Activated CD8-positive, alpha-beta T cell treated with anti-CD3 and anti-CD28 coated beads, Interleukin-2, amount 10 ng/mL, durations not matched to agents 7 days and 5 days (primary cell): ENCODE results near the gene ZNF385A. TPM values are rescaled to one million over a fixed set of nuclear protein-coding genes. Genes with fewer than 3 reads are reported as not detected.

Experiments
- ATAC-seq: fragments of 150-1000 bp; cut with Tn5 transposase; one replicate; pipeline ENCODE4 v1.10.0; 2021; ENCODE audit warnings: moderate library complexity
- CTCF ChIA-PET: fragments of 350-600 bp; sonication (Branson Sonifier 250); formaldehyde crosslinking; loops from one replicate; lab custom pipeline; 2021; ENCODE audit warnings: antibody characterized with exemption; lab: Charles Lee
- POLR2A ChIA-PET: fragments of 350-600 bp; sonication (Branson Sonifier 250); formaldehyde crosslinking; loops from one replicate; lab custom pipeline; 2021; ENCODE audit warnings: antibody characterized with exemption; lab: Charles Lee
- DNase-seq: peaks from one replicate; pipeline ENCODE4 v3.0.0-alpha.2; 2020
- H3K27ac Mint-ChIP-seq: one replicate; pipeline ENCODE4 v1.8.0; 2021; ENCODE audit warnings: mild to moderate bottlenecking, mixed read lengths
- H3K27me3 Mint-ChIP-seq: one replicate; pipeline ENCODE4 v1.8.0; 2021; ENCODE audit warnings: low read depth, mixed read lengths
- H3K36me3 Mint-ChIP-seq: one replicate; pipeline ENCODE4 v1.8.0; 2021; ENCODE audit warnings: low read depth, mixed read lengths
- H3K4me1 Mint-ChIP-seq: one replicate; pipeline ENCODE4 v1.8.0; 2021; ENCODE audit warnings: low read depth, mixed read lengths
- H3K4me3 Mint-ChIP-seq: one replicate; pipeline ENCODE4 v1.8.0; 2021; ENCODE audit warnings: mild to moderate bottlenecking, mixed read lengths
- H3K9me3 Mint-ChIP-seq: one replicate; pipeline ENCODE4 v1.8.0; 2022; ENCODE audit warnings: mixed read lengths; ENCODE audit not compliant: insufficient read depth
- total RNA-seq, 2 experiments: library from RNA; stranded (reverse); gene quantifications; one replicate each; pipeline ENCODE4 v1.2.3, GENCODE V29; 2021

The ZNF385A gene
- total RNA-seq, 2 experiments from 2014 or later = 0.55 to 0.74 TPM

- ATAC-seq (no peak), DNase-seq (no peak)
- H3K4me1 Mint-ChIP-seq = peaks cover 79% of the 10 kb centered on the region
- H3K36me3 Mint-ChIP-seq = peaks cover 31% of the 10 kb centered on the region
- ChIA-PET POLR2A (no interaction called here), CTCF (interaction anchor here (0.6 to 11.7 kb wide), 11 partner anchors 13 to 960 kb away, joined by 3 to 270 read pairs (median 4); partner anchors contain the start of gene COPZ1)
- H3K9me3 Mint-ChIP-seq = no peaks in the 10 kb centered on the region
- peak overlapping the region; percentile 74 for H3K27ac Mint-ChIP-seq
- H3K27me3 Mint-ChIP-seq = no peaks in the 10 kb centered on the region
- peak overlapping the region; percentile 15 for H3K4me3 Mint-ChIP-seq
These were observed 30.8 kb upstream of the ZNF385A start for GRCh38 chr12:54415221-54415929.

- ATAC-seq (peak; percentile 82), DNase-seq (peak; percentile 88)
- peak overlapping the region; percentile 61 for H3K4me3 Mint-ChIP-seq
- H3K9me3 Mint-ChIP-seq = no peaks in the 10 kb centered on the region
- peaks cover 68% of the 10 kb centered on the region for H3K4me1 Mint-ChIP-seq
- H3K27ac Mint-ChIP-seq = peak overlapping the region; percentile 89
- CTCF ChIA-PET = interaction anchor here (1.5 to 11.7 kb wide), 9 partner anchors 11 to 85 kb away, joined by 4 to 270 read pairs (median 7); partner anchors contain the start of gene NCKAP1L
- no peaks in the 10 kb centered on the region for H3K27me3 Mint-ChIP-seq
- POLR2A ChIA-PET = interaction anchor here (0.9 to 2.5 kb wide), 6 partner anchors 11 to 133 kb away, joined by 3 to 16 read pairs (median 6); partner anchors contain the start of genes HNRNPA1 and NCKAP1L
- peaks cover 37% of the 10 kb centered on the region for H3K36me3 Mint-ChIP-seq
These were observed 29.0 kb upstream of the ZNF385A start for GRCh38 chr12:54413284-54414190.

- Mint-ChIP-seq H3K4me3 (peak overlapping the region; percentile 61), H3K27ac (peak overlapping the region; percentile 89), H3K36me3 (peaks cover 38% of the 10 kb centered on the region), H3K27me3 (no peaks in the 10 kb centered on the region), H3K9me3 (no peaks in the 10 kb centered on the region), H3K4me1 (peaks cover 67% of the 10 kb centered on the region)
- POLR2A ChIA-PET = interaction anchor here (0.7 to 2.5 kb wide), 6 partner anchors 13 to 132 kb away, joined by 3 to 16 read pairs (median 6); partner anchors contain the start of genes HNRNPA1 and NCKAP1L
- CTCF ChIA-PET = interaction anchor here (1.5 to 11.7 kb wide), 9 partner anchors 11 to 85 kb away, joined by 4 to 270 read pairs (median 7); partner anchors contain the start of gene NCKAP1L
- ATAC-seq (peak; percentile 48), DNase-seq (no peak)
These were observed 28.3 kb upstream of the ZNF385A start for GRCh38 chr12:54412786-54413185.

GRCh38 chr12:54412348-54412747 is 27.8 kb upstream of the ZNF385A start:
- POLR2A ChIA-PET = interaction anchor here (0.6 to 2.5 kb wide), 8 partner anchors 11 to 132 kb away, joined by 3 to 13 read pairs (median 3); partner anchors contain the start of gene HNRNPA1
- CTCF ChIA-PET = interaction anchor here (1.5 to 11.7 kb wide), 8 partner anchors 10 to 86 kb away, joined by 4 to 270 read pairs (median 7); partner anchors contain the start of gene NCKAP1L
- H3K36me3 Mint-ChIP-seq = peaks cover 38% of the 10 kb centered on the region

GRCh38 chr12:54411391-54412241 is 27.1 kb upstream of the ZNF385A start:
- CTCF ChIA-PET = interaction anchor here (0.9 to 11.7 kb wide), 6 partner anchors 10 to 115 kb away, joined by 3 to 270 read pairs (median 5); partner anchors contain the start of gene NCKAP1L

More at GRCh38 chr12:54412348-54412747, 27.8 kb upstream of the ZNF385A start:
- no peak for ATAC-seq
- Mint-ChIP-seq H3K27ac (peak overlapping the region; percentile 89), H3K4me1 (peaks cover 63% of the 10 kb centered on the region), H3K27me3 (no peaks in the 10 kb centered on the region), H3K4me3 (peak overlapping the region; percentile 61), H3K9me3 (no peaks in the 10 kb centered on the region)
- DNase-seq = no peak

GRCh38 chr12:54409267-54409666 is 24.7 kb upstream of the ZNF385A start:
- Mint-ChIP-seq H3K27me3 (no peaks in the 10 kb centered on the region), H3K27ac (peak overlapping the region; percentile 26), H3K4me1 (peaks cover 39% of the 10 kb centered on the region), H3K9me3 (no peaks in the 10 kb centered on the region), H3K4me3 (no peak overlapping the region), H3K36me3 (peaks cover 57% of the 10 kb centered on the region)
- DNase-seq (no peak), ATAC-seq (no peak)
- CTCF ChIA-PET = interaction anchor here (0.6 to 2.0 kb wide), 4 partner anchors 10 to 38 kb away, joined by 3 to 16 read pairs (median 4); no protein-coding TSS in a partner anchor
- POLR2A ChIA-PET = no interaction called here

More at GRCh38 chr12:54411391-54412241, 27.1 kb upstream of the ZNF385A start:
- POLR2A ChIA-PET = interaction anchor here (0.6 to 2.5 kb wide), 8 partner anchors 10 to 131 kb away, joined by 3 to 13 read pairs (median 3); partner anchors contain the start of gene HNRNPA1
- H3K27me3 Mint-ChIP-seq = no peaks in the 10 kb centered on the region
- no peaks in the 10 kb centered on the region for H3K9me3 Mint-ChIP-seq
- DNase-seq = peak; percentile 56
- peak overlapping the region; percentile 54 for H3K4me3 Mint-ChIP-seq
- H3K4me1 Mint-ChIP-seq = peaks cover 56% of the 10 kb centered on the region
- peaks cover 42% of the 10 kb centered on the region for H3K36me3 Mint-ChIP-seq
- H3K27ac Mint-ChIP-seq = peak overlapping the region; percentile 89
- ATAC-seq = peak; percentile 16

GRCh38 chr12:54407183-54407905 is 22.8 kb upstream of the ZNF385A start:
- no peaks in the 10 kb centered on the region for H3K27me3 Mint-ChIP-seq
- peak overlapping the region; percentile 19 for H3K27ac Mint-ChIP-seq
- ATAC-seq (no peak), DNase-seq (no peak)
- ChIA-PET POLR2A (interaction anchor here (0.9 kb wide), 1 partner anchor 8 kb away, joined by 3 read pairs; no protein-coding TSS in a partner anchor), CTCF (no interaction called here)
- H3K4me3 Mint-ChIP-seq = no peak overlapping the region
- H3K9me3 Mint-ChIP-seq = no peaks in the 10 kb centered on the region
- peaks cover 21% of the 10 kb centered on the region for H3K4me1 Mint-ChIP-seq
- peaks cover 64% of the 10 kb centered on the region for H3K36me3 Mint-ChIP-seq

- Mint-ChIP-seq H3K4me1 (peaks cover 8% of the 10 kb centered on the region), H3K36me3 (peaks cover 69% of the 10 kb centered on the region), H3K27ac (no peak overlapping the region), H3K4me3 (no peak overlapping the region), H3K27me3 (no peaks in the 10 kb centered on the region), H3K9me3 (no peaks in the 10 kb centered on the region)
- ChIA-PET POLR2A (interaction anchor here (1.3 kb wide), 1 partner anchor 12 kb away, joined by 4 read pairs; no protein-coding TSS in a partner anchor), CTCF (interaction anchor here (0.7 to 12.3 kb wide), 5 partner anchors 10 to 180 kb away, joined by 3 to 505 read pairs (median 11); partner anchors contain the start of gene ITGA5)
- no peak for DNase-seq
- no peak for ATAC-seq
These were observed 21.0 kb upstream of the ZNF385A start for GRCh38 chr12:54405573-54405972.

- Mint-ChIP-seq H3K4me3 (no peak overlapping the region), H3K9me3 (no peaks in the 10 kb centered on the region), H3K27ac (no peak overlapping the region), H3K4me1 (peaks cover 8% of the 10 kb centered on the region), H3K27me3 (no peaks in the 10 kb centered on the region), H3K36me3 (peaks cover 72% of the 10 kb centered on the region)
- CTCF ChIA-PET = interaction anchor here (0.7 to 12.3 kb wide), 5 partner anchors 11 to 180 kb away, joined by 3 to 505 read pairs (median 11); partner anchors contain the start of gene ITGA5
- POLR2A ChIA-PET = interaction anchor here (1.3 kb wide), 1 partner anchor 12 kb away, joined by 4 read pairs; no protein-coding TSS in a partner anchor
- DNase-seq = no peak
- ATAC-seq = no peak
These were observed 20.6 kb upstream of the ZNF385A start for GRCh38 chr12:54405106-54405505.
